IMR-90 (cell line): Measurements from ENCODE around the gene NDUFS5. TPM values are rescaled to one million over a fixed set of nuclear protein-coding genes. Genes with fewer than 3 reads are reported as not detected.

Source experiments
- ATAC-seq: fragments of 200-7000 bp; cut with Tn5 transposase; 2 replicates; pipeline ENCODE4 v1.9.1; 2020; ENCODE audit warnings: low read depth, mild to moderate bottlenecking, moderate library complexity
- BruUV-seq: library from RNA; stranded (reverse); fragments of 400-500 nt; replicated peaks from 2 replicates; lab custom pipeline; 2021; lab: Mats Ljungman, UMichigan
- CTCF ChIA-PET: fragments of 300-600 bp; formaldehyde crosslinking; extraction: SDS; loops from one replicate; lab custom pipeline; 2021; ENCODE audit warnings: antibody characterized with exemption; lab: Yijun Ruan, JAX
- POLR2A ChIA-PET: fragments of 300-600 bp; sonication (Branson Sonifier 250); formaldehyde crosslinking; loops from one replicate; lab custom pipeline; 2022; ENCODE audit warnings: antibody characterized with exemption; ENCODE audit not compliant: unreplicated experiment; lab: Charles Lee
- DNase-seq: peaks from one replicate; pipeline ENCODE4 v3.0.0; 2013
- H2AFZ ChIP-seq: replicated peaks from 2 replicates; pipeline ENCODE3; 2013; ENCODE audit warnings: low read length, mild to moderate bottlenecking; ENCODE audit not compliant: poor library complexity
- H2AK5ac ChIP-seq: 2 replicates; pipeline ENCODE4 v1.6.1; 2013; ENCODE audit warnings: low read depth, low read length, inconsistent platforms
- H2AK9ac ChIP-seq: replicated peaks from 2 replicates; pipeline ENCODE3; 2013; ENCODE audit warnings: mild to moderate bottlenecking, low read depth, low read length, moderate library complexity; ENCODE audit not compliant: poor library complexity
- H2BK120ac ChIP-seq: 2 replicates; pipeline ENCODE4 v1.6.1; 2013; ENCODE audit warnings: low read depth, low read length, inconsistent platforms
- H2BK15ac ChIP-seq: 3 replicates; pipeline ENCODE4 v1.6.1; 2013; ENCODE audit warnings: low read depth, low read length, inconsistent platforms
- H2BK20ac ChIP-seq: 2 replicates; pipeline ENCODE4 v1.6.1; 2013; ENCODE audit warnings: low read depth, mild to moderate bottlenecking, inconsistent platforms, low read length, moderate library complexity
- H2BK5ac ChIP-seq: 2 replicates; pipeline ENCODE4 v1.6.1; 2013; ENCODE audit warnings: mild to moderate bottlenecking, low read depth, low read length, inconsistent platforms; ENCODE audit not compliant: poor library complexity, severe bottlenecking
- H3K14ac ChIP-seq: replicated peaks from 2 replicates; pipeline ENCODE4 v1.6.1; 2013; ENCODE audit warnings: low read depth, low read length, inconsistent platforms
- H3K18ac ChIP-seq: 2 replicates; pipeline ENCODE4 v1.6.1; 2013; ENCODE audit warnings: low read depth, low read length, control low read depth
- H3K23ac ChIP-seq: 2 replicates; pipeline ENCODE4 v1.6.1; 2013; ENCODE audit warnings: low read depth, low read length, inconsistent platforms
- H3K27ac ChIP-seq: 2 replicates; pipeline ENCODE4 v1.5.1; 2013; ENCODE audit warnings: mild to moderate bottlenecking, control low read depth, low read length; ENCODE audit not compliant: insufficient read depth
- H3K27me3 ChIP-seq: 2 replicates; pipeline ENCODE4 v1.6.1; 2013; ENCODE audit warnings: low read length; ENCODE audit not compliant: control insufficient read depth, insufficient read depth
- H3K36me3 ChIP-seq: 2 replicates; pipeline ENCODE4 v1.6.1; 2013; ENCODE audit warnings: low read length, mixed read lengths; ENCODE audit not compliant: control insufficient read depth, insufficient read depth
- H3K4ac ChIP-seq: 2 replicates; pipeline ENCODE4 v1.6.1; 2013; ENCODE audit warnings: low read depth, low read length, inconsistent platforms
- H3K4me1 ChIP-seq: 2 replicates; pipeline ENCODE4 v1.6.1; 2013; ENCODE audit warnings: low read length, mixed read lengths; ENCODE audit not compliant: control insufficient read depth, insufficient read depth
- H3K4me2 ChIP-seq: 2 replicates; pipeline ENCODE4 v1.6.1; 2013; ENCODE audit warnings: low read depth, mild to moderate bottlenecking, control low read depth, low read length, moderate library complexity
- H3K4me3 ChIP-seq: 2 replicates; pipeline ENCODE4 v1.5.1; 2013; ENCODE audit warnings: low read depth, mild to moderate bottlenecking, control low read depth, low read length, moderate library complexity; ENCODE audit not compliant: insufficient read depth
- H3K56ac ChIP-seq: 2 replicates; pipeline ENCODE4 v1.6.1; 2013; ENCODE audit warnings: low read length, inconsistent platforms; ENCODE audit not compliant: insufficient read depth; ENCODE audit errors: extremely low read depth
- H3K79me1 ChIP-seq, 2 experiments: 2 replicates each; pipeline ENCODE4 v1.6.1; 2013; ENCODE audit warnings: low read length in 2 of 2, inconsistent platforms in 1 of 2, low read depth in 1 of 2
- H3K9ac ChIP-seq: 2 replicates; pipeline ENCODE4 v1.6.1; 2013; ENCODE audit warnings: low read depth, low read length, control low read depth
- H3K9me1 ChIP-seq: 2 replicates; pipeline ENCODE4 v1.6.1; 2013; ENCODE audit warnings: low read length, inconsistent platforms; ENCODE audit not compliant: insufficient read depth
- H3K9me3 ChIP-seq: 2 replicates; pipeline ENCODE4 v1.6.1; 2013; ENCODE audit warnings: low read length; ENCODE audit not compliant: control insufficient read depth, insufficient read depth
- H4K20me1 ChIP-seq: 2 replicates; pipeline ENCODE4 v1.6.1; 2013; ENCODE audit warnings: low read length, inconsistent platforms; ENCODE audit not compliant: insufficient read depth
- H4K5ac ChIP-seq: 2 replicates; pipeline ENCODE4 v1.6.1; 2013; ENCODE audit warnings: mild to moderate bottlenecking, low read depth, low read length, control low read depth
- H4K8ac ChIP-seq, 2 experiments: 2 replicates each; pipeline ENCODE4 v1.6.1; 2013; ENCODE audit warnings: low read depth in 2 of 2, low read length in 2 of 2, control low read depth in 1 of 2, inconsistent platforms in 1 of 2
- H4K91ac ChIP-seq: 2 replicates; pipeline ENCODE4 v1.6.1; 2013; ENCODE audit warnings: low read depth, low read length, inconsistent platforms; ENCODE audit not compliant: insufficient read depth
- BHLHE40 ChIP-seq: fragments of 150-350 bp; IDR thresholded peaks from 2 replicates; pipeline ENCODE4 v1.6.1; 2016; ENCODE audit warnings: mild to moderate bottlenecking, low read depth, low read length
- CEBPB ChIP-seq: IDR thresholded peaks from 2 replicates; pipeline ENCODE4 v1.6.1; 2012; ENCODE audit warnings: low read depth, low read length, improper control_type of control experiment
- CHD1 ChIP-seq: IDR thresholded peaks from 2 replicates; pipeline ENCODE4 v1.6.1; 2012; ENCODE audit warnings: low read depth, low read length, improper control_type of control experiment
- CTCF ChIP-seq: conservative IDR thresholded peaks from 2 replicates; pipeline ENCODE4 v1.5.1; 2012; ENCODE audit warnings: mild to moderate bottlenecking, low read depth, low read length, improper control_type of control experiment
- FOS ChIP-seq: fragments of 150-350 bp; IDR thresholded peaks from 2 replicates; pipeline ENCODE4 v1.6.1; 2016; ENCODE audit warnings: low read depth, low read length
- MAFK ChIP-seq: IDR thresholded peaks from 2 replicates; pipeline ENCODE4 v1.6.1; 2012; ENCODE audit warnings: low read depth, low read length, improper control_type of control experiment
- MAZ ChIP-seq: IDR thresholded peaks from 2 replicates; pipeline ENCODE4 v1.6.1; 2012; ENCODE audit warnings: low read depth, mild to moderate bottlenecking, low read length, improper control_type of control experiment, moderate library complexity, borderline replicate concordance
- MXI1 ChIP-seq: IDR thresholded peaks from 2 replicates; pipeline ENCODE4 v1.6.1; 2012; ENCODE audit warnings: low read depth, mild to moderate bottlenecking, low read length, moderate library complexity, borderline replicate concordance
- NFE2L2 ChIP-seq: fragments of 150-350 bp; IDR thresholded peaks from 2 replicates; pipeline ENCODE4 v1.6.1; 2016; ENCODE audit warnings: low read depth, mild to moderate bottlenecking, low read length
- POLR2A ChIP-seq: IDR thresholded peaks from 2 replicates; pipeline ENCODE4 v1.6.1; 2012; ENCODE audit warnings: mild to moderate bottlenecking, low read depth, low read length
- RAD21 ChIP-seq: IDR thresholded peaks from 2 replicates; pipeline ENCODE4 v1.6.1; 2012; ENCODE audit warnings: low read length, improper control_type of control experiment
- RCOR1 ChIP-seq: IDR thresholded peaks from 2 replicates; pipeline ENCODE4 v1.6.1; 2012; ENCODE audit warnings: mild to moderate bottlenecking, low read length, improper control_type of control experiment; ENCODE audit not compliant: insufficient replicate concordance
- RFX5 ChIP-seq: IDR thresholded peaks from 2 replicates; pipeline ENCODE4 v1.8.0; 2012; ENCODE audit warnings: low read depth, mild to moderate bottlenecking, low read length, moderate library complexity
- SMC3 ChIP-seq: fragments of 150-350 bp; IDR thresholded peaks from 2 replicates; pipeline ENCODE4 v1.6.1; 2016; ENCODE audit warnings: low read depth, mild to moderate bottlenecking, antibody characterized with exemption, low read length, moderate library complexity
- USF2 ChIP-seq: fragments of 150-350 bp; IDR thresholded peaks from 2 replicates; pipeline ENCODE4 v1.6.1; 2017; ENCODE audit warnings: mild to moderate bottlenecking, antibody characterized with exemption, low read length, low read depth
- WGBS, 2 experiments: methylation state at CpG; one replicate each; pipeline versions ENCODE4 v1.1.5 to v1.1.7; 2013; ENCODE audit warnings: missing lambda C conversion rate in 2 of 2; ENCODE audit not compliant: insufficient read length in 1 of 2; ENCODE audit errors: extremely low coverage in 2 of 2; 5-methylcytosine and 5-hydroxymethylcytosine counted together
- dilution Hi-C: fragments of 300-500 bp; cut with HindIII; formaldehyde crosslinking; loops from one replicate; pipeline ENCODE4 v1.14.3; 2018; ENCODE audit warnings: low sequenced_read_pairs; ENCODE audit not compliant: unreplicated experiment
- in situ Hi-C: fragments of 300-500 bp; cut with MboI; formaldehyde crosslinking; loops from 3 replicates; pipeline ENCODE4 v1.14.3; 2019; ENCODE audit warnings: low sequenced_read_pairs, inconsistent platforms, mixed read lengths
- intact Hi-C: fragments of 100-400 bp; cut with micrococcal nuclease; formaldehyde crosslinking; loops from 2 replicates; pipeline ENCODE4 v1.10.0; 2022
- polyA plus RNA-seq, 3 experiments: library from polyadenylated mRNA; depleted of rRNA; stranded (reverse); fragments of >200 nt; gene quantifications; 2 replicates each; pipeline ENCODE4 v1.2.3, GENCODE V29; 2012; ENCODE audit warnings: low replicate concordance in 1 of 3
- total RNA-seq: library from RNA; depleted of rRNA; stranded (reverse); fragments of >200 nt; gene quantifications from 2 replicates; pipeline ENCODE4 v1.2.3, GENCODE V29; 2012
- TF ChIP-seq, protein P1 (sequence below): fragments of 150-350 bp; IDR thresholded peaks from 2 replicates; pipeline ENCODE4 v1.6.1; 2016; ENCODE audit warnings: low read depth, mild to moderate bottlenecking, low read length, moderate library complexity, borderline replicate concordance

Gene NDUFS5
- total and polyA plus RNA-seq, 2 of the 4 experiments (the other 2 are of a cell fraction), result 645 to 1,092 TPM

DNA sequence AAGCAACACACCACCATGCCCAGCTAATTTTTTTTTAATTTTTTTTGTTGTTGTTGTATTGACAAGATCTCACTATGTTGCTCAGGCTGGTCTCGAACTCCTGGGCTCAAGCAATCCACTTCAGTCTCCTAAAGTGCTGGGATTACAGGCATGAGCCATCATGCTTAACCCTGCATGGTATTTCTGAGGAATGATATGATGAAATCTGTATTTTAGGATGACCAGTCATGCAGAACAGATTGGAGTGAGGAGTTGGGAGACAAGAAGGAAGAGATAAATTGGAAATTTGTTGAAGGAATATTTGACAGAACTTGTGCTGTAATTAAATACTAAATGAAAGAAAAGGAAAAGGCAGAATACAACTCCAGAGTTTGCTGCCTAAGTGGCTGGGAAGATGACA, 4.7 kb upstream of the NDUFS5 start:
- H3K56ac ChIP-seq, result no peak overlapping the region
- no peaks in the 10 kb centered on the region for H3K36me3 ChIP-seq
- H4K8ac ChIP-seq, result no peak overlapping the region
- H3K9me3 ChIP-seq, result no peaks in the 10 kb centered on the region
- ChIA-PET POLR2A (no interaction called here), CTCF (no interaction called here)
- no peak overlapping the region for H3K27ac ChIP-seq
- no CpG with 5 or more reads among the region's 1 CpG for WGBS, 2 experiments
- TF ChIP-seq MAFK (no peak), RFX5 (no peak), MAZ (no peak), MXI1 (no peak), CHD1 (no peak), SMC3 (no peak), CTCF (no peak), USF2 (no peak), FOS (no peak), NFE2L2 (no peak), POLR2A (no peak), RCOR1 (no peak), BHLHE40 (no peak), CEBPB (no peak), RAD21 (no peak)
- TF ChIP-seq, protein P1, sequence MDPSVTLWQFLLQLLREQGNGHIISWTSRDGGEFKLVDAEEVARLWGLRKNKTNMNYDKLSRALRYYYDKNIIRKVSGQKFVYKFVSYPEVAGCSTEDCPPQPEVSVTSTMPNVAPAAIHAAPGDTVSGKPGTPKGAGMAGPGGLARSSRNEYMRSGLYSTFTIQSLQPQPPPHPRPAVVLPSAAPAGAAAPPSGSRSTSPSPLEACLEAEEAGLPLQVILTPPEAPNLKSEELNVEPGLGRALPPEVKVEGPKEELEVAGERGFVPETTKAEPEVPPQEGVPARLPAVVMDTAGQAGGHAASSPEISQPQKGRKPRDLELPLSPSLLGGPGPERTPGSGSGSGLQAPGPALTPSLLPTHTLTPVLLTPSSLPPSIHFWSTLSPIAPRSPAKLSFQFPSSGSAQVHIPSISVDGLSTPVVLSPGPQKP, result no peak
- H2AFZ ChIP-seq, result no peak overlapping the region
- H2AK9ac ChIP-seq, result no peak overlapping the region
- H3K23ac ChIP-seq, result no peak overlapping the region
- no peak overlapping the region for H2BK15ac ChIP-seq
- BruUV-seq, result no TSS peak
- H2BK20ac ChIP-seq, result no peak overlapping the region
- no peak for ATAC-seq
- H3K79me1 ChIP-seq, result peaks cover 3 to 8% of the 10 kb centered on the region in 2 experiments; a peak in 2 of 4 replicates
- peaks cover 4% of the 10 kb centered on the region for H3K9me1 ChIP-seq
- H3K4me2 ChIP-seq, result no peak overlapping the region
- no peak overlapping the region for H3K4me3 ChIP-seq
- H4K5ac ChIP-seq, result no peak overlapping the region
- intact Hi-C loops (no loop called here), in situ Hi-C loops (loop anchor here (25.0 kb wide), 1 partner anchor 1009 kb away; the partner anchor contains the start of genes FHL3 and UTP11), dilution Hi-C loops (no loop called here)
- DNase-seq, result no peak
- no peak overlapping the region for H4K91ac ChIP-seq
- no peak overlapping the region for H3K9ac ChIP-seq
- H3K14ac ChIP-seq, result no peak overlapping the region
- H4K20me1 ChIP-seq, result no peaks in the 10 kb centered on the region
- no peak overlapping the region for H3K18ac ChIP-seq
- no peak overlapping the region for H3K4ac ChIP-seq
- no peak overlapping the region for H2BK5ac ChIP-seq
- H2BK120ac ChIP-seq, result no peak overlapping the region
- no peak overlapping the region for H2AK5ac ChIP-seq
- H3K27me3 ChIP-seq, result no peaks in the 10 kb centered on the region
- peaks cover 3% of the 10 kb centered on the region for H3K4me1 ChIP-seq
